Stomach smooth muscle (tissue), 2 donors: ENCODE measurements around the gene OR2D2.
"Not testable (repeated sequence)": the region's sequence is repeated elsewhere in the genome, so short reads cannot be mapped to it uniquely, and the experiment has no call there.

Experiments used
- H3K27ac ChIP-seq: one replicate; pipeline ENCODE4 v1.7.0; 2013; ENCODE audit warnings: mild to moderate bottlenecking, low read length, inconsistent platforms
- H3K27me3 ChIP-seq, 2 donors: one replicate each; pipeline ENCODE4 v1.7.0; 2013; ENCODE audit warnings: low read length in 2 of 2; ENCODE audit not compliant: insufficient read depth in 2 of 2, control insufficient read depth in 1 of 2
- H3K36me3 ChIP-seq, 2 donors: one replicate each; pipeline ENCODE4 v1.7.0; 2013; ENCODE audit warnings: low read length in 2 of 2; ENCODE audit not compliant: control insufficient read depth in 2 of 2, insufficient read depth in 2 of 2
- H3K4me1 ChIP-seq: one replicate; pipeline ENCODE4 v1.7.0; 2013; ENCODE audit warnings: low read length; ENCODE audit not compliant: control insufficient read depth, insufficient read depth
- H3K4me3 ChIP-seq, 2 donors: one replicate each; pipeline ENCODE4 v1.7.0; 2013; ENCODE audit warnings: low read length in 2 of 2
- H3K9ac ChIP-seq, 2 donors: one replicate each; pipeline ENCODE4 v1.7.0; 2013; ENCODE audit warnings: low read length in 2 of 2, mild to moderate bottlenecking in 1 of 2
- H3K9me3 ChIP-seq, 2 donors: one replicate each; pipeline ENCODE4 v1.7.0; 2013; ENCODE audit warnings: low read length in 2 of 2; ENCODE audit not compliant: control insufficient read depth in 2 of 2
- donor health status: healthy.
- donor health status: Pancreatic carcinoma.

Gene OR2D2

DNA sequence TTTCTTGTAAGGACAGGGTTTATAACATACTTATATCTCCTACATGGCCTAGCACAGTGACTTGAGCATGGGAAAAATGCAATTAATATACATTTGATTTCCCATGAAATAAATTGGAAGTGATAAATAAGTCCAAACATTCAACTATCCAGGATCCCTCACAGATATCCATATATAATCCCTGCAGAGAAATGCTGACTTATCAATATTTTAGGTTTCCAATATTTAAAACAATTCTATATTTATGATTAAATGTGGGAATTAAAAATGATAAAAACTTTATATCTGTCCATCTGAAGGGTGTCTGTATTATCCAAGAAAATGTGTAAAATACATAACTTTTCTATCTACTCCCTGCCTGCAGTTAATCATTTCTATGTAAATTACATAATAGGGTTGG, 9.5 kb downstream of the OR2D2 start:
- Histone ChIP-seq H3K4me3 (no peak overlapping the region), H3K4me1 (no peaks in the 10 kb centered on the region), H3K36me3 (no peaks in the 10 kb centered on the region), H3K9ac (no peak overlapping the region), H3K27ac (no peak overlapping the region), H3K9me3 (no peaks in the 10 kb centered on the region), H3K27me3 (peaks cover 0 to 2% of the 10 kb centered on the region in 2 donors)

DNA sequence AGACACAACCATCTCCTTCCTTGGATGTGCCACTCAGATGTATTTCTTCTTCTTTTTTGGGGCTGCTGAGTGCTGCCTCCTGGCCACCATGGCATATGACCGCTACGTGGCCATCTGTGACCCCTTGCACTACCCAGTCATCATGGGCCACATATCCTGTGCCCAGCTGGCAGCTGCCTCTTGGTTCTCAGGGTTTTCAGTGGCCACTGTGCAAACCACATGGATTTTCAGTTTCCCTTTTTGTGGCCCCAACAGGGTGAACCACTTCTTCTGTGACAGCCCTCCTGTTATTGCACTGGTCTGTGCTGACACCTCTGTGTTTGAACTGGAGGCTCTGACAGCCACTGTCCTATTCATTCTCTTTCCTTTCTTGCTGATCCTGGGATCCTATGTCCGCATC, 15.4 kb downstream of the OR2D2 start:
- H3K36me3 ChIP-seq = no peaks in the 10 kb centered on the region
- H3K9me3 ChIP-seq = peaks cover 0 to 5% of the 10 kb centered on the region in 2 donors
- no peak overlapping the region for H3K27ac ChIP-seq
- H3K9ac ChIP-seq = no peak overlapping the region
- H3K27me3 ChIP-seq = no peaks in the 10 kb centered on the region
- no peaks in the 10 kb centered on the region for H3K4me1 ChIP-seq
- H3K4me3 ChIP-seq = no peak overlapping the region

DNA sequence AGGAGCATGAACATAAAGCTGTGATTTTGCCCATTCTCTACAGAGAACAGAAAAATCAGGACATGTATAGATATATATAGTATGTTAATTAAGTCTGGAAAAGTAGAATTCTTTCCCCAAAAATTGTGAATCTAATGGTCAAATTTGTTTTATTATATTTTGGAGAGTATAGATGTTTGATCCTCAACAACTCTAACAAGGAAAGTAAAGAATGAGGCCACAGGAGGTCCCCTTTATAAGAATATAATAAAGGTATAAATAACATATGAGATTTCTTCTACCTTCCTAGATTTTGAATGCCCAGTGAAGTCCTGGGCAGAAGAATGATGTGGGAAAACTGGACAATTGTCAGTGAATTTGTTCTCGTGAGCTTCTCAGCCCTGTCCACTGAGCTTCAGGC, 16.0 kb downstream of the OR2D2 start, which contains the start of gene OR10A4:
Gene OR10A4 (plus strand): TSS at position 301 of the 400 bp plus-strand sequence. CDS start 23 bp downstream, at position 324.
- Histone ChIP-seq H3K27me3 (no peaks in the 10 kb centered on the region), H3K4me1 (no peaks in the 10 kb centered on the region), H3K4me3 (no peak within 1 kb of the TSS), H3K27ac (no peak within 1 kb of the TSS), H3K36me3 (no peaks in the 10 kb centered on the region), H3K9ac (no peak within 1 kb of the TSS), H3K9me3 (peaks cover 0 to 5% of the 10 kb centered on the region in 2 donors)

- Histone ChIP-seq H3K27ac (no peak overlapping the region), H3K27me3 (no peaks in the 10 kb centered on the region), H3K4me3 (no peak overlapping the region), H3K36me3 (no peaks in the 10 kb centered on the region), H3K4me1 (no peaks in the 10 kb centered on the region), H3K9ac (no peak overlapping the region), H3K9me3 (peaks cover 0 to 5% of the 10 kb centered on the region in 2 donors)
Measured at GRCh38 chr11:6875761-6876160, 16.5 kb downstream of the OR2D2 start.

GRCh38 chr11:6871278-6871677, 21.0 kb downstream of the OR2D2 start:
- no peaks in the 10 kb centered on the region for H3K36me3 ChIP-seq

DNA sequence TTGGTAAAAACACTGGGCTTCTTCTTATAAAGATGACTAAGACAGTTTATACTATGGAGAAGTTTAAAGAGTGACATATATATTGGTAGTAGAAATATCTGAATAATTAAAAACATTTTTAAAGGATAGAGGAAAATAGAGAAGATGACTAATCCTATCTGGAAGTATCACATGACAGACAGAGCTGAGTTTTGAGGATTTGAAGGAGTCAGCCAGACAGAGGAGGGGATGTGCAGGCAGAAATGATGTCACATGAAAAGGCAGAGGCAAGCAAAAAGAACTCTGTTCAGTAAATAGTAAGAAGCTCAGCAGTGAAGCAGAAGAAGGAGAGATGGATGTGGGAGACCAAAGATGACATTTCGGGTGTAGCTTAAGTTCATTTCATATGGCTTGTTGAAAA, 27.9 kb downstream of the OR2D2 start:
- Histone ChIP-seq H3K27ac (no peak overlapping the region), H3K4me1 (no peaks in the 10 kb centered on the region), H3K4me3 (no peak overlapping the region), H3K9me3 (peaks cover 0 to 2% of the 10 kb centered on the region in 2 donors), H3K36me3 (no peaks in the 10 kb centered on the region), H3K9ac (no peak overlapping the region), H3K27me3 (no peaks in the 10 kb centered on the region)

More at GRCh38 chr11:6871278-6871677, 21.0 kb downstream of the OR2D2 start:
- Histone ChIP-seq H3K9me3 (no peaks in the 10 kb centered on the region), H3K27me3 (no peaks in the 10 kb centered on the region), H3K9ac (no peak overlapping the region), H3K4me1 (no peaks in the 10 kb centered on the region), H3K4me3 (no peak overlapping the region), H3K27ac (no peak overlapping the region)

DNA sequence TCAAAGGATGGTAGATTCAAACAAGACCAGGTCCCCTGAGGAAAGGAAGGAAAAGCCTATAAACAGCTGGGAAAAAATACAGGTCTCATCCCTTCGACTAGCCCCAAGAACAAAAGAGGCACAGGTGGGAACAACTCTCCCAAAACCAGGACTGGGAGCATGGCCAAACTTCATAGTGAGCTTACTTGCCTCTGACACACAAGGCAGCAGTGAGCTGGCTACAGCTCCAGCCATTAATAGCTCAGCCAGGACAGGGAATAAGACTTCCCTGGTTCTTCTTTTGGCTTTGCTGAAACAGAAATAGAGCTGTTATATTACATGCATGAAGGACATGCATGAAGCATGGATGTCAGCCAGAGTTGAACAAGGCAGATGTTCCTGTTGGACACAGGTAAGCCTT, 29.3 kb downstream of the OR2D2 start, which contains the start of gene OR10A2:
Gene OR10A2 (plus strand): TSS at position 97 of the 400 bp plus-strand sequence. CDS start 6,698 bp downstream, outside the sequence.
- H3K36me3 ChIP-seq = no peaks in the 10 kb centered on the region
- no peak within 1 kb of the TSS for H3K4me3 ChIP-seq
- no peak within 1 kb of the TSS for H3K27ac ChIP-seq
- H3K27me3 ChIP-seq = no peaks in the 10 kb centered on the region
- peaks cover 0 to 2% of the 10 kb centered on the region in 2 donors for H3K9me3 ChIP-seq
- H3K9ac ChIP-seq = no peak within 1 kb of the TSS
- no peaks in the 10 kb centered on the region for H3K4me1 ChIP-seq

- Histone ChIP-seq H3K27me3 (no peaks in the 10 kb centered on the region), H3K4me1 (no peaks in the 10 kb centered on the region), H3K27ac (no peak overlapping the region), H3K36me3 (no peaks in the 10 kb centered on the region), H3K9ac (no peak overlapping the region), H3K9me3 (peaks cover 0 to 2% of the 10 kb centered on the region in 2 donors), H3K4me3 (no peak overlapping the region)
Measured at GRCh38 chr11:6856871-6857270, 35.4 kb downstream of the OR2D2 start.

DNA sequence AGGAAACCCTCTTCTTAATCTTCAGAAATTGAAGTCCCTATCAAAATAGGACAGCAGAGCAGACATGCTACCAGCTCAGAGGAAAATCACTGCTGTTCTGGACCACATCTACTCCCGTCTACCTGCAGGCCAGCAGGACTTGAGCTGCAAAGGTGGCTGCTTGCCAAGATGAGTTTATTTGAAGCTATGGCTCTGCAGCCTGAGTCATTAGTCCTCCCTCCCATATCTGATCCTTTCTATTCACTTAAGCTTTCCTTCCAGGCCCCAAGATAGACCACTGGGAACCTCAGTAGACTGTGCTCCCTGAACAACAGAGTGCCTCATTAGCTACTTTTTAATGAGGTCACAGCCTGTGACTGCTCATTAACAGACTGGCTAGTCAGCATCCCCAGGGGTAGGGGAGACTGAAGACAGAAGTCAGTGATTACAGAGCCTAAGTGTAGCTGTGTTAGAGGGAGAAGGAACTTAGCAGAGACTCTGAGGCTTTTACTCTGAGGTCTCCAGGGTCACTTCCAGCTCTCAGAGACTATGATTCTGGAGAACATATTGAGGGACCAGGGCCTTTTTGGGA, 36.2 kb downstream of the OR2D2 start:
- Histone ChIP-seq H3K27ac (no peak overlapping the region), H3K4me3 (no peak overlapping the region), H3K27me3 (no peaks in the 10 kb centered on the region), H3K36me3 (no peaks in the 10 kb centered on the region), H3K9ac (no peak overlapping the region), H3K9me3 (peaks cover 0 to 2% of the 10 kb centered on the region in 2 donors), H3K4me1 (no peaks in the 10 kb centered on the region)

DNA sequence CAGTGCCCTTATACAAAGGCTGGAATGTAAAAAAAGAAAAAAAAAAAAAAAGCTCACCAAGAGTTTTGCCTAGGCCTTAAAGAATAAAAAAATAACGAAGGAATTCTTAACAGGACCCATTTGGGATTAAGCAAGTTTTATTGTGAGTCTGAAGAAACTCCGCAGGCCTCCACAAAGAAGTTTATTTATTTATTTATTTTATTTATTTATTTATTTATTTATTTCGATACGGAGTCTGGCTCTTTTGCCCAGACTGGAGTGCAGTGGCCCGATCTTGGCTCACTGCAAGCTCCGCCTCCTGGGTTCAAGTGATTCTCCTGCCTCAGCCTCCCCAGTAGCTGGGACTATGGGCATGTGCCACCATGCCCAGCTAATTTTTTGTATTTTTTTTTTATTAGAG, 37.5 kb downstream of the OR2D2 start:
- H3K4me1 ChIP-seq, H3K27me3 ChIP-seq, H3K36me3 ChIP-seq, H3K9me3 ChIP-seq, H3K27ac ChIP-seq, H3K9ac ChIP-seq, H3K4me3 ChIP-seq: not testable (repeated sequence)

DNA sequence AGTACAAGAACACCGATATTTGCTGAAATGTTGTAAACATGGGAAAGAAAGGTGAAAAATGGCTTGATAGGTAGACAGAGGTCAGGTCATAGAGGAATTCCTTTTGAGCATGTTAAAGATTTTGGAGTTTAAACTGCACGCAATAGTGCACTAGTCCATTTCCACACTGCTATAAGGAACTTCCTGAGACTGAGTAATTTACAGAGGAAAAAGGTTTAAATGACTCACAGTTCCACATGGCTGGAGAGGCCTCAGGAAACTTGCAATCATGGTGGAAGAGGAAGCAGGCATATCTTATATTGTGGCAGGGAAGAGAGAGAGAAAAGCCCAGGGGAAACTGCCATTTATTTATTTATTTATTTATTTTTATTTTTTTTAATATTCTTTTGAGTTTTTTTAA, 41.8 kb downstream of the OR2D2 start:
- Histone ChIP-seq H3K4me1 (no peaks in the 10 kb centered on the region), H3K9ac (no peak overlapping the region), H3K36me3 (no peaks in the 10 kb centered on the region), H3K4me3 (no peak overlapping the region), H3K27me3 (no peaks in the 10 kb centered on the region), H3K27ac (no peak overlapping the region), H3K9me3 (no peaks in the 10 kb centered on the region)
